Measurements from ENCODE around the gene LSM14A.

LSM14A gene

DNA sequence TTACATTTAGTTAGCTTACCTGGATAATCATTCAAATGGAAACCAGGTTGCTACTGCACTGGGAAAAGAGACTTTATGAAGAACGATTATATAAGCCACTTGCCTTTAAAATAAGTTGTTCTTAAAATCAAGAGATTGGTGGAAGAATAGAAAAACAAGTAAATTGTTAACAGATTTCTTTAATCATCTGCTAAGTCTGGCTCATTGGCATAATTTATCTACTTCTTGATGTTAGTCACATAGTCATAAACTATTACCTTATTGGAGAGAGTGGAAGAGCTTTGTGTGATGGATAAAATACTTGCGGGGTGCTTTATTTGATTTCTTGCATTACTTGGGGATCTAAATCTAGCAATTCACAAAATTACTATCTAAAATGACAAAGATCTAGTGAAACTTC lies 6.8 kb downstream of the LSM14A start:
- H3K36me3 ChIP-seq (ENCODE audit: control insufficient read depth in 2 of 2, insufficient read depth in 1 of 2, low read length in 2 of 2): peaks cover 12 to 62% of the 10 kb centered on the region in 2 experiments
- H3K27ac ChIP-seq (ENCODE audit: extremely low read depth, low read depth, low read length): no peak overlapping the region
- CTCF ChIA-PET: interaction anchor here (0.6 to 2.5 kb wide), 7 partner anchors 9 to 167 kb away, joined by 3 to 10 read pairs (median 4); no protein-coding TSS in a partner anchor
- H3K9me3 ChIP-seq (ENCODE audit: control insufficient read depth, insufficient read depth, low read depth, low read length): no peaks in the 10 kb centered on the region
- H3K4me1 ChIP-seq (ENCODE audit: control insufficient read depth, insufficient read depth, low read length): peaks cover 90% of the 10 kb centered on the region
- POLR2A ChIA-PET: interaction anchor here (0.7 to 2.4 kb wide), 5 partner anchors 10 to 88 kb away, joined by 3 to 11 read pairs (median 6); no protein-coding TSS in a partner anchor
- TF ChIP-seq GLI2 (tag by site-specific recombination; IDR thresholded peaks at IDR 0.05; ENCODE audit: borderline replicate concordance, low read depth) (peak; percentile 2; the same call in 1 of the 2 replicates), ZNF600 (tag by site-specific recombination; IDR thresholded peaks at IDR 0.05) (peak; percentile 23; the same call in 1 of the 2 replicates), EGR2 (tag by site-specific recombination; IDR thresholded peaks at IDR 0.05; ENCODE audit: low read depth) (no peak), KLF10 (tag by site-specific recombination; IDR thresholded peaks at IDR 0.05) (0 out of 2 replicates have a peak, but pooled peaks have one; percentile 33)
- TF ChIP-seq, protein P1, sequence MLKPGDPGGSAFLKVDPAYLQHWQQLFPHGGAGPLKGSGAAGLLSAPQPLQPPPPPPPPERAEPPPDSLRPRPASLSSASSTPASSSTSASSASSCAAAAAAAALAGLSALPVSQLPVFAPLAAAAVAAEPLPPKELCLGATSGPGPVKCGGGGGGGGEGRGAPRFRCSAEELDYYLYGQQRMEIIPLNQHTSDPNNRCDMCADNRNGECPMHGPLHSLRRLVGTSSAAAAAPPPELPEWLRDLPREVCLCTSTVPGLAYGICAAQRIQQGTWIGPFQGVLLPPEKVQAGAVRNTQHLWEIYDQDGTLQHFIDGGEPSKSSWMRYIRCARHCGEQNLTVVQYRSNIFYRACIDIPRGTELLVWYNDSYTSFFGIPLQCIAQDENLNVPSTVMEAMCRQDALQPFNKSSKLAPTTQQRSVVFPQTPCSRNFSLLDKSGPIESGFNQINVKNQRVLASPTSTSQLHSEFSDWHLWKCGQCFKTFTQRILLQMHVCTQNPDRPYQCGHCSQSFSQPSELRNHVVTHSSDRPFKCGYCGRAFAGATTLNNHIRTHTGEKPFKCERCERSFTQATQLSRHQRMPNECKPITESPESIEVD (tag by site-specific recombination; IDR thresholded peaks at IDR 0.05): peak; percentile 68; the same call in 1 of the 2 replicates
- H3K4me3 ChIP-seq (ENCODE audit: low read depth, low read length): no peak overlapping the region

DNA sequence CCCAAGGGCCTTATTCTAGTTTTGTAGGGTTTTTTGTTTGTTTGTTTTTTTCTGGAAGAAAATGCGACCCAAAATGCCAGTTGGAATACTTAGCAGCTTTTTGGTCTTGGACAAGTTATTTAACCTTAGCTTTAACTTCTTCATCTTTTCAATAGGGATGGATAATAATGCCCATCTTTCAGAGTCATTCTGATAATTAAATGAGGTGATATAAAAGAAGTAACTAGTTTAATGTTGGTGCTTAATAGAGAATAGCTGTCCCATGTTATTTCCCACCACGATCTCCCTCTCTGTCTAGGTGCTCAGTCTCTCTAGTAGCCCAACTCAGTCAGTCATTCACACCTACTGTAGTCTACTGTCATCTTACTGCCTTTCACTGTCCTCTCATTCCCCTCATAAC lies 8.0 kb downstream of the LSM14A start:
- POLR2A ChIA-PET: interaction anchor here (2.4 kb wide), 1 partner anchor 9 kb away, joined by 6 read pairs; no protein-coding TSS in a partner anchor
- 0 out of 2 replicates have a peak, but pooled peaks have one; percentile 4 for TF ChIP-seq IKZF3 (tag by site-specific recombination; IDR thresholded peaks at IDR 0.05)
- peak; percentile 96 for TF ChIP-seq ZNF664 (tag by site-specific recombination; IDR thresholded peaks at IDR 0.05)
- 0 out of 2 replicates have a peak, but pooled peaks have one; percentile 27 for TF ChIP-seq ZNF366 (tag by site-specific recombination; conservative IDR thresholded peaks at IDR 0.05)
- TF ChIP-seq KLF16 (tag by site-specific recombination; IDR thresholded peaks at IDR 0.05): no peak
- TF ChIP-seq, protein P2, sequence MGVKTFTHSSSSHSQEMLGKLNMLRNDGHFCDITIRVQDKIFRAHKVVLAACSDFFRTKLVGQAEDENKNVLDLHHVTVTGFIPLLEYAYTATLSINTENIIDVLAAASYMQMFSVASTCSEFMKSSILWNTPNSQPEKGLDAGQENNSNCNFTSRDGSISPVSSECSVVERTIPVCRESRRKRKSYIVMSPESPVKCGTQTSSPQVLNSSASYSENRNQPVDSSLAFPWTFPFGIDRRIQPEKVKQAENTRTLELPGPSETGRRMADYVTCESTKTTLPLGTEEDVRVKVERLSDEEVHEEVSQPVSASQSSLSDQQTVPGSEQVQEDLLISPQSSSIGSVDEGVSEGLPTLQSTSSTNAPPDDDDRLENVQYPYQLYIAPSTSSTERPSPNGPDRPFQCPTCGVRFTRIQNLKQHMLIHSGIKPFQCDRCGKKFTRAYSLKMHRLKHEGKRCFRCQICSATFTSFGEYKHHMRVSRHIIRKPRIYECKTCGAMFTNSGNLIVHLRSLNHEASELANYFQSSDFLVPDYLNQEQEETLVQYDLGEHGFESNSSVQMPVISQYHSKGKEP (tag by site-specific recombination; IDR thresholded peaks at IDR 0.05): peak; percentile 68
- 0 out of 2 replicates have a peak, but pooled peaks have one; percentile 17 for TF ChIP-seq OSR2 (tag by site-specific recombination; IDR thresholded peaks at IDR 0.05)

DNA sequence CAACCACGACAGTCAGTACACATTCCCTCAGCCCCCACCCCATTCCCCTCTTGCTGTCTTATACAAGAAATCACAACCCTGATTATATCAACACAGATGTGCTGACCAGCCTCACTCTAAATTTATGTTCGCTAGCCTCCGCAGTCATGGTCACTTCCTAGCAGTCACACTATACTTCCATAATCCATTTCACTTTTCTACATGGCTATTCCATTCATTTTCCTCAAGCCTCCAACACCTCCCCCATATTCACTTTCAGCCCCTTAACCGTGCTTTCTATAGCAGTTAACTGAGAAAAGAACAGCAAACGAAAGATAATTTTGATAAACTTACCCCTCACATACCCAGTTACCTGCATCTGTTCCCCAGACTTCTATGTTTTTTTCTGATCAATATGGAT lies 8.4 kb downstream of the LSM14A start:
- no peaks in the 10 kb centered on the region for H3K9me3 ChIP-seq (ENCODE audit: control insufficient read depth, insufficient read depth, low read depth, low read length)
- H3K4me1 ChIP-seq (ENCODE audit: control insufficient read depth, insufficient read depth, low read length): peaks cover 93% of the 10 kb centered on the region
- ChIA-PET CTCF (interaction anchor here (1.3 to 1.4 kb wide), 2 partner anchors 40 to 166 kb away, joined by 5 to 7 read pairs; no protein-coding TSS in a partner anchor), POLR2A (interaction anchor here (2.4 kb wide), 1 partner anchor 9 kb away, joined by 6 read pairs; no protein-coding TSS in a partner anchor)
- H3K36me3 ChIP-seq (ENCODE audit: control insufficient read depth in 2 of 2, insufficient read depth in 1 of 2, low read length in 2 of 2): peaks cover 9 to 54% of the 10 kb centered on the region in 2 experiments
- H3K4me3 ChIP-seq (ENCODE audit: low read depth, low read length): no peak overlapping the region
- no peak overlapping the region; the same call in 1 of the 2 replicates for H3K27ac ChIP-seq (ENCODE audit: extremely low read depth, low read depth, low read length)
- TF ChIP-seq TRIM28 (IDR thresholded peaks at IDR 0.05; ENCODE audit: borderline replicate concordance, low read length) (no peak), ZBTB7A (tag by site-specific recombination; IDR thresholded peaks at IDR 0.05; ENCODE audit: low read depth) (no peak), ZNF677 (tag by site-specific recombination; IDR thresholded peaks at IDR 0.05) (no peak), OSR2 (tag by site-specific recombination; IDR thresholded peaks at IDR 0.05) (no peak), ZNF248 (tag by site-specific recombination; IDR thresholded peaks at IDR 0.05) (no peak), ZNF24 (tag by site-specific recombination; IDR thresholded peaks at IDR 0.05) (no peak), ZNF548 (tag by site-specific recombination; IDR thresholded peaks at IDR 0.05) (no peak), ZFP69B (tag by site-specific recombination; IDR thresholded peaks at IDR 0.05) (no peak), ZNF223 (tag by site-specific recombination; IDR thresholded peaks at IDR 0.05) (no peak), KLF9 (tag by site-specific recombination; IDR thresholded peaks at IDR 0.05; ENCODE audit: low read depth) (peak; percentile 12; the same call in 1 of the 2 replicates), GLI4 (tag by site-specific recombination; IDR thresholded peaks at IDR 0.05) (no peak), ZNF155 (tag by site-specific recombination; IDR thresholded peaks at IDR 0.05) (no peak), ZBTB21 (tag by site-specific recombination; IDR thresholded peaks at IDR 0.05) (no peak), GLIS1 (tag by site-specific recombination; IDR thresholded peaks at IDR 0.05) (no peak), ZNF530 (tag by site-specific recombination; IDR thresholded peaks at IDR 0.05; ENCODE audit: low read depth) (no peak), KLF1 (tag by site-specific recombination; IDR thresholded peaks at IDR 0.05) (no peak), ZNF561 (tag by site-specific recombination; IDR thresholded peaks at IDR 0.05; ENCODE audit: borderline replicate concordance) (no peak)
- TF ChIP-seq, protein P3, sequence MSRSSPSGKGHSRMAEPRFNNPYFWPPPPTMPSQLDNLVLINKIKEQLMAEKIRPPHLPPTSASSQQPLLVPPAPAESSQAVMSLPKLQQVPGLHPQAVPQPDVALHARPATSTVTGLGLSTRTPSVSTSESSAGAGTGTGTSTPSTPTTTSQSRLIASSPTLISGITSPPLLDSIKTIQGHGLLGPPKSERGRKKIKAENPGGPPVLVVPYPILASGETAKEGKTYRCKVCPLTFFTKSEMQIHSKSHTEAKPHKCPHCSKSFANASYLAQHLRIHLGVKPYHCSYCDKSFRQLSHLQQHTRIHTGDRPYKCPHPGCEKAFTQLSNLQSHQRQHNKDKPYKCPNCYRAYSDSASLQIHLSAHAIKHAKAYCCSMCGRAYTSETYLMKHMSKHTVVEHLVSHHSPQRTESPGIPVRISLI (tag by site-specific recombination; IDR thresholded peaks at IDR 0.05): no peak

More for the DNA sequence above, 8.0 kb downstream of the LSM14A start:
- peaks cover 91% of the 10 kb centered on the region for H3K4me1 ChIP-seq (ENCODE audit: control insufficient read depth, insufficient read depth, low read length)
- no peak overlapping the region for H3K27ac ChIP-seq (ENCODE audit: extremely low read depth, low read depth, low read length)
- H3K36me3 ChIP-seq (ENCODE audit: control insufficient read depth in 2 of 2, insufficient read depth in 1 of 2, low read length in 2 of 2): peaks cover 9 to 56% of the 10 kb centered on the region in 2 experiments
- CTCF ChIA-PET: interaction anchor here (0.8 to 2.4 kb wide), 4 partner anchors 10 to 166 kb away, joined by 3 to 9 read pairs (median 6); no protein-coding TSS in a partner anchor
- no peak overlapping the region for H3K4me3 ChIP-seq (ENCODE audit: low read depth, low read length)
- H3K9me3 ChIP-seq (ENCODE audit: control insufficient read depth, insufficient read depth, low read depth, low read length): no peaks in the 10 kb centered on the region
